ENCODE measurements around the gene CPLANE1. TPM values are rescaled to one million over a fixed set of nuclear protein-coding genes. Genes with fewer than 3 reads are reported as not detected.
"Not testable (repeated sequence)": the region's sequence is repeated elsewhere in the genome, so short reads cannot be mapped to it uniquely, and the experiment has no call there.

The CPLANE1 gene
- total RNA-seq, 2 experiments from 2014 or later, result 7.2 to 10.5 TPM

DNA sequence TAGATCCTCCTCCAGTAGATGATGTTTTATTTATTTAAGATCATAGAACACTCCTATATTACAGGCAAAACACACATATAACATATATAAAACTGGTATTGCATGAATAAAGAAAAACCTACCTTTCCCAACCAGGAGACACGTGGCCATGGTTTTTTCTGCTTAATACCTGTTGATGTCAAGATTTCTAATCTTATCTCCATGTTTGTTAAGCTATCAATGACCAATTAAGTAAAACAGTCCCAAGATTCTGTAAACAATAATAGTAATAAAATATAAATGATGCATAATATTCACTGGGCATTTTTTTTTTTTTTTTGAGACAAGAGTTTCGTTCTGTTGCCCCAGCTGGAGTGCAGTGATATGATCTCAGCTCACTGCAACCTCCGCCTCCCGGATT is 1.7 kb downstream of the CPLANE1 start:
- Mint-ChIP-seq H3K36me3 (ENCODE audit: low read depth) (peaks cover 4% of the 10 kb centered on the region), H3K4me1 (ENCODE audit: low read depth) (peaks cover 9% of the 10 kb centered on the region), H3K4me3 (peak overlapping the region; percentile 77), H3K27ac (no peak overlapping the region), H3K9me3 (ENCODE audit: insufficient read depth) (no peaks in the 10 kb centered on the region), H3K27me3 (ENCODE audit: low read depth) (no peaks in the 10 kb centered on the region)
- DNase-seq, result no peak
- ChIA-PET POLR2A (interaction anchor here (1.1 kb wide), 1 partner anchor 124 kb away, joined by 5 read pairs; the partner anchor contains the start of gene NUP155), CTCF (interaction anchor here (1.0 kb wide), 1 partner anchor 33 kb away, joined by 4 read pairs; no protein-coding TSS in a partner anchor)
- no peak for ATAC-seq

DNA sequence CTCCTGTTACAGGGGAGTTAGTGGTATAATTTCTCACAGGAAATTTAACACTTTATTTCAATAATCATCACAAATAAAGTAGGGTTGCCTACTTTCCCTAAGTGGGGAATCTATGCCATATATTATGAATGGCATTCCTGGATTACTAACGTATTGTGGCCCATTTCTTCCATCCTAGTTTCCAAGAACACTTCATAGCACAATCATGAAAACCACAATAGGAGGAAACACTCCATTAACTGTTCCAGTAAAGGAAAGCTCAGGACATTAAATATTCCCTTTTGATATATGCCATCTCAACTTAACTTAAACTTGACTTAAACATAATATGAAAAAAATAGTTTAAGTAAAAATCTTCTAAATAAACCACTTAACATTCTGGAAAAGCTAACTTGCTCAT is 2.1 kb downstream of the CPLANE1 start:
- H3K27ac Mint-ChIP-seq, result no peak overlapping the region
- ChIA-PET POLR2A (interaction anchor here (1.1 kb wide), 1 partner anchor 124 kb away, joined by 5 read pairs; the partner anchor contains the start of gene NUP155), CTCF (interaction anchor here (1.0 kb wide), 1 partner anchor 33 kb away, joined by 4 read pairs; no protein-coding TSS in a partner anchor)
- peaks cover 9% of the 10 kb centered on the region for H3K4me1 Mint-ChIP-seq (ENCODE audit: low read depth)
- no peak for ATAC-seq
- H3K27me3 Mint-ChIP-seq (ENCODE audit: low read depth), result no peaks in the 10 kb centered on the region
- H3K9me3 Mint-ChIP-seq (ENCODE audit: insufficient read depth), result no peaks in the 10 kb centered on the region
- peaks cover 4% of the 10 kb centered on the region for H3K36me3 Mint-ChIP-seq (ENCODE audit: low read depth)
- DNase-seq, result no peak
- H3K4me3 Mint-ChIP-seq, result peak overlapping the region; percentile 36

DNA sequence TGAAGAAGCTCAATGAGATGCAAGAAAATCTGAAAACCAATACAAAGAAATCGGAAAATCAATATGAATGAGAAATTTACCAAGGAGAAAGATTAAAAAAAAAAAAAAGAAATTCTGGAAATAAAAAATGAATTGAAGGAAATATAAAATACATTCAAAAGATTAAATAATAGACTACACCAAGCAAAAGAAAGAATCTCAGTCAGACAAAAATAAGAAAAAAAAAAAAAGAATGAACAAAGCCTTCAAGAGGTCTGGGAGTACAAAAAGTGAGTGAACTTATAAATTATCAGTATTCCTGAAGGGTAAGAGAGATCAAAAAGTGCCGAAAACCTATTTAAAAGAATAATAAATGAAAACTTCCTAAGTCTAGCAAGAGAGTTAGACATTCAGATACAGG is 14.9 kb downstream of the CPLANE1 start:
- DNase-seq (no peak), ATAC-seq (no peak)
- POLR2A ChIA-PET, result no interaction called here
- no peak overlapping the region for H3K4me3 Mint-ChIP-seq
- CTCF ChIA-PET, result no interaction called here
- H3K4me1 Mint-ChIP-seq (ENCODE audit: low read depth), result no peaks in the 10 kb centered on the region
- H3K27ac Mint-ChIP-seq, result no peak overlapping the region
- peaks cover 15% of the 10 kb centered on the region for H3K9me3 Mint-ChIP-seq (ENCODE audit: insufficient read depth)
- H3K27me3 Mint-ChIP-seq (ENCODE audit: low read depth), result no peaks in the 10 kb centered on the region
- peaks cover 46% of the 10 kb centered on the region for H3K36me3 Mint-ChIP-seq (ENCODE audit: low read depth)

DNA sequence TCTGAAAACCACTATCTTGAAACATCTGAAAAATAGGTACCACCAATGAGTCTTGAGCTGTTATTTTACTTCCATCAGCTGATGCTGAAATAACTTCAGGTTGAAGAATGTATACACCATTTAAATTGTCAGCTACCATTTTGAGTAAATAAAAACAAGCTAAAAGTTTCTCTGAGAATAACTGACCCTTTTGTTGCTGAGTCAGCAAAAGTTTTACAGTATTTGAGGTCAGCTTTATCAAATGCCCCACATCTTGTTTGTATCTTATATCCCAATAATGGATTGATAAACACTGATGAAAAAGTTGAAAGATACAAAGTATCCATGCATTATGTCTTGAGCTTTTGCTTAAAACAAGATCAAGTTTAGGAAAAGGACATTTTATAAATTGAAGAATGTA is 22.8 kb downstream of the CPLANE1 start:
- Mint-ChIP-seq H3K27ac (no peak overlapping the region), H3K36me3 (ENCODE audit: low read depth) (peaks cover 26% of the 10 kb centered on the region), H3K4me3 (no peak overlapping the region), H3K27me3 (ENCODE audit: low read depth) (no peaks in the 10 kb centered on the region), H3K4me1 (ENCODE audit: low read depth) (no peaks in the 10 kb centered on the region), H3K9me3 (ENCODE audit: insufficient read depth) (no peaks in the 10 kb centered on the region)
- ATAC-seq (no peak), DNase-seq (no peak)
- ChIA-PET CTCF (interaction anchor here (0.8 kb wide), 1 partner anchor 22 kb away, joined by 4 read pairs; no protein-coding TSS in a partner anchor), POLR2A (no interaction called here)

DNA sequence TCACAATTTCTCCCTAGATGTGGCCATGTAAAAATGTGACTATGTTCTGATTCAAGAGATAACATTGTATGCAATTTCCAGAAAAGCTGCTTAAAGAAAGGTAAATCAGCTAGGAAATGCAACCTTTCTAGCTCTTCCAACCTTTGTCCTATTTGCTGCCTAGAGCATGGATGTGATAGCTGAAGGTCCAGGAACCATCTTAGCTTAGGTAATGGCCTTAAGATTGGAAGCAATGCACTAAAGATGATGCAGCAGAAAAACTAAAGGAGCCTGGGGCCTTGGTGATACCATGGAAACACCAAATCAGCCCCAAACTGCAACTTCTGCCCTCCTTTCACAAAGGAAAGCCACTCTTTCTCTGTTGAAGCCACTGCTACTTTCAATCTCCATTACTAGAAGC is 27.0 kb downstream of the CPLANE1 start:
- ATAC-seq (no peak), DNase-seq (no peak)
- Mint-ChIP-seq H3K4me1 (ENCODE audit: low read depth) (no peaks in the 10 kb centered on the region), H3K27me3 (ENCODE audit: low read depth) (no peaks in the 10 kb centered on the region), H3K9me3 (ENCODE audit: insufficient read depth) (no peaks in the 10 kb centered on the region), H3K36me3 (ENCODE audit: low read depth) (peaks cover 32% of the 10 kb centered on the region), H3K4me3 (no peak overlapping the region), H3K27ac (no peak overlapping the region)
- POLR2A ChIA-PET, result no interaction called here
- CTCF ChIA-PET, result no interaction called here

DNA sequence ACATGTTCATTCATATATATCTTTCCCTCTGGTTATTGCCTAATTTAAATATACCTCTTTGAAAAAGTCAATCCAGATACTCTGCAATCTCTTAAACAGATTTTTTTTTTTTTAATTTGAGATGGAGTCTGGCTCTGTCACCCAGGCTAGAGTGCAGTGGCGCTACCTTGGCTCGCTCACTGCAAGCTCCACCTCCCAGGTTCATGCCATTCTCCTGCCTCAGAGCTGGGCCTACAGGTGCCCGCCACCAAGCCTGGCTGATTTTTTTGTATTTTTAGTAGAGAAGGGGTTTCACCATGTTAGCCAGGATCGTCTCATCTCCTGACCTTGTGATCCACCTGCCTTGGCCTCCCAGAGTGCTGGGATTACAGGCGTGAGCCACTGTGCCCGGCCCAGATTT is 28.8 kb downstream of the CPLANE1 start:
- CTCF ChIA-PET, result interaction anchor here (0.5 to 1.1 kb wide), 2 partner anchors 11 to 80 kb away, joined by 3 read pairs; no protein-coding TSS in a partner anchor
- POLR2A ChIA-PET; ATAC-seq; H3K4me1 Mint-ChIP-seq (ENCODE audit: low read depth); DNase-seq; H3K4me3 Mint-ChIP-seq; H3K27ac Mint-ChIP-seq; H3K27me3 Mint-ChIP-seq (ENCODE audit: low read depth); H3K9me3 Mint-ChIP-seq (ENCODE audit: insufficient read depth): not testable (repeated sequence)
- peaks cover 29% of the 10 kb centered on the region for H3K36me3 Mint-ChIP-seq (ENCODE audit: low read depth)

DNA sequence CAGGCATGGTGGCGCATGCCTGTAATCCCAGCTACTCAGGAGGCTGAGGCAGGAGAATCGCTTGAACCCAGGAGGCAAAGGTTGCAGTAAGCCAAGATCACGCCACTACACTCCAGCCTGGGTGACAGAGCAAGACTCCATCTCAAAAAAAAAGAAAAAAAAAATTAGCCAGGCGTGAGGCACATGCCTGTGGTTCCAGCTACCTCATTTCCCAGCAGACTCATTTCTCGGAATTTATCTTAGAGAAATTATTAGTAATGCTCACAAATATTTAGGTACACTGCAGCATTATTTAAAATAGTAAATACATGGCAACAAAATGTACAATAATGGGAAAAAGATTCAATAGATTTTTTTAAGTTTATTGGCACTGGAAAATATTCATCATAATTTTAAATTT is 29.8 kb downstream of the CPLANE1 start:
- POLR2A ChIA-PET; H3K4me1 Mint-ChIP-seq (ENCODE audit: low read depth); H3K27me3 Mint-ChIP-seq (ENCODE audit: low read depth); H3K27ac Mint-ChIP-seq; H3K4me3 Mint-ChIP-seq; H3K9me3 Mint-ChIP-seq (ENCODE audit: insufficient read depth); DNase-seq; ATAC-seq: not testable (repeated sequence)
- peaks cover 29% of the 10 kb centered on the region for H3K36me3 Mint-ChIP-seq (ENCODE audit: low read depth)
- CTCF ChIA-PET, result interaction anchor here (1.0 kb wide), 1 partner anchor 175 kb away, joined by 3 read pairs; no protein-coding TSS in a partner anchor

DNA sequence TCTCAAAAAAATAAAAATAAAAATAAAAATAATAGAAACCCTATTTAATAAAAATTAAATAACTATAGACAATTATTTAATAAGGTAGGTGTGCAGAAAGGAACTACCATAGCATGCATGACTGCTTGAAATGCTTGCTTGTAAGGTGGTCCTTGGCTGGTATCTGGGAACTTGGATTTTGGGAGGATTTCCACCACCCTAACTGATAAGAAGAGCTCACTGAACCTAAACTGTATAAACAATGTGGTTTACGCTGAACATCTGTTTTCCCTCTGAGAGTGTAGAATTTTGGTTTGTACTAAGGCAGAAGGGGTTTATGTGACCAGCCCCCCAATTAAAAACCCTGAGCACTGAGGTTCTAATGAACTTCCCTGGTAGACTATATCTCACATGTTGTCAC is 31.2 kb downstream of the CPLANE1 start:
- DNase-seq (no peak), ATAC-seq (no peak)
- Mint-ChIP-seq H3K9me3 (ENCODE audit: insufficient read depth) (no peaks in the 10 kb centered on the region), H3K36me3 (ENCODE audit: low read depth) (peaks cover 22% of the 10 kb centered on the region), H3K4me3 (no peak overlapping the region), H3K4me1 (ENCODE audit: low read depth) (peaks cover 10% of the 10 kb centered on the region), H3K27me3 (ENCODE audit: low read depth) (no peaks in the 10 kb centered on the region), H3K27ac (no peak overlapping the region)
- POLR2A ChIA-PET, result interaction anchor here (0.7 kb wide), 1 partner anchor 32 kb away, joined by 3 read pairs; no protein-coding TSS in a partner anchor
- CTCF ChIA-PET, result interaction anchor here (0.9 kb wide), 1 partner anchor 357 kb away, joined by 3 read pairs; no protein-coding TSS in a partner anchor

DNA sequence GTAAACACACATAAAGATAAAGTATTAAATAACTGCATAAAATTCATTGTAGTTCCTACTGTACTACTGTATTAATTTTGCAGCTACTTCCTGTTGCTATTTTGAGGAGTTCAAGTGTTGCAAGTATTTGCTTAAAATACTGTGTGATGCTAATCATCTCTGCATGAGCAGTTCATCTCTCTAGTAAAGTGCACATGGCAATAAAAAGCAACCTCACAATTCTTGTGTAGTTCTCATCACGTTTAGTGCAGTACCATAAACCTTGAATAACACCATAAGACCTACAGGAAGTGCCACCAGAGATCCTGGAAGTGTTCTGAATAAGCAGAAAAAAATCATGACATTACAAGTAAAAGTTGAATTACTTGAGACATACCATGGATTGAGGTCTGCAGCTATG is 34.6 kb downstream of the CPLANE1 start:
- ChIA-PET POLR2A (no interaction called here), CTCF (interaction anchor here (0.7 to 1.7 kb wide), 4 partner anchors 19 to 170 kb away, joined by 3 to 4 read pairs (median 4); no protein-coding TSS in a partner anchor)
- DNase-seq, result no peak
- no peaks in the 10 kb centered on the region for H3K9me3 Mint-ChIP-seq (ENCODE audit: insufficient read depth)
- peaks cover 10% of the 10 kb centered on the region for H3K4me1 Mint-ChIP-seq (ENCODE audit: low read depth)
- H3K27ac Mint-ChIP-seq, result peak overlapping the region; percentile 80
- no peak overlapping the region for H3K4me3 Mint-ChIP-seq
- peaks cover 20% of the 10 kb centered on the region for H3K36me3 Mint-ChIP-seq (ENCODE audit: low read depth)
- peak; percentile 39 for ATAC-seq
- no peaks in the 10 kb centered on the region for H3K27me3 Mint-ChIP-seq (ENCODE audit: low read depth)

DNA sequence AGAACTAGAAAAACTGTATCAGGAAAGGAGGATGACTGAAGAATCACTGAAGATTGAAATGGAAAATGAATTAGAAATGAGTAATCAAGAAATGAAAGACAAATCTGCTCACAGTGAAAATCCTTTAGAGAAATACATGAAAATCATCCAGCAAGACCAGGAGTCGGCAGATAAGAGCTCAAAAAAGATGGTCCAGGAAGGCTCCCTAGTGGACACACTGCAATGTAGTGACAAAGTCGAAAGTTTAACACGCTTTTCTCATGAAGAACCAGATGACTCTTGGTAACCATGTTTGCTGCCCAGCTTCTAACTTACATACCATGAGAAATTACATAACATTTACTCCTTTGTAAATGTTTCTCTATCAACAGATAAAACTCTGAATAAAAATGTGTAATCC is 37.1 kb downstream of the CPLANE1 start:
- peaks cover 13% of the 10 kb centered on the region for H3K4me1 Mint-ChIP-seq (ENCODE audit: low read depth)
- DNase-seq, result no peak

DNA sequence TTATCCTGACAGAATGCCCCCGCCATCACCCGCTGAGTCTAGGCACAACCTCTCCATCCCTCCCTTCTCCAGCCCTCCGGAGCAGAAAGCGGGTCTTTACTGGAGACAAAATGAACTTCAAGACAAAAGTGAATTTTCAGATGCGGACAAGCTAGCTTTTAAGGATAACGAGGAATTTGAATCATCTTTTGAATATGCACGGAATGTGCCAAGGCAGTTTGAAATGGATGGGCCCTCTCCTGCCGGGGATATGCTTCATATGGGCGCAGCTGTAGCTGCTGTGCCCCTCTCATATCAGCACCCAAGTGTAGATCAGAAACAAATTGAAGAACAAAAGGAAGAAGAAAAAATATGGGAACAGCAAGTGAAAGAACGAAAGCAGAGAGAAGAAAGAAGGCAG is 37.5 kb downstream of the CPLANE1 start:
- no peak for ATAC-seq
- H3K4me1 Mint-ChIP-seq (ENCODE audit: low read depth), result peaks cover 13% of the 10 kb centered on the region
- ChIA-PET CTCF (interaction anchor here (1.0 to 1.5 kb wide), 2 partner anchors 11 to 168 kb away, joined by 3 to 4 read pairs; no protein-coding TSS in a partner anchor), POLR2A (no interaction called here)
- no peak overlapping the region for H3K27ac Mint-ChIP-seq
- H3K9me3 Mint-ChIP-seq (ENCODE audit: insufficient read depth), result no peaks in the 10 kb centered on the region
- no peaks in the 10 kb centered on the region for H3K27me3 Mint-ChIP-seq (ENCODE audit: low read depth)
- no peak overlapping the region for H3K4me3 Mint-ChIP-seq
- no peak for DNase-seq
- peaks cover 18% of the 10 kb centered on the region for H3K36me3 Mint-ChIP-seq (ENCODE audit: low read depth)

More for the DNA sequence above, 37.1 kb downstream of the CPLANE1 start:
- Mint-ChIP-seq H3K4me3 (no peak overlapping the region), H3K36me3 (ENCODE audit: low read depth) (peaks cover 18% of the 10 kb centered on the region), H3K9me3 (ENCODE audit: insufficient read depth) (no peaks in the 10 kb centered on the region), H3K27ac (no peak overlapping the region), H3K27me3 (ENCODE audit: low read depth) (no peaks in the 10 kb centered on the region)
- POLR2A ChIA-PET, result no interaction called here
- CTCF ChIA-PET, result interaction anchor here (1.0 to 1.5 kb wide), 3 partner anchors 11 to 168 kb away, joined by 3 to 4 read pairs (median 3); no protein-coding TSS in a partner anchor
- no peak for ATAC-seq

DNA sequence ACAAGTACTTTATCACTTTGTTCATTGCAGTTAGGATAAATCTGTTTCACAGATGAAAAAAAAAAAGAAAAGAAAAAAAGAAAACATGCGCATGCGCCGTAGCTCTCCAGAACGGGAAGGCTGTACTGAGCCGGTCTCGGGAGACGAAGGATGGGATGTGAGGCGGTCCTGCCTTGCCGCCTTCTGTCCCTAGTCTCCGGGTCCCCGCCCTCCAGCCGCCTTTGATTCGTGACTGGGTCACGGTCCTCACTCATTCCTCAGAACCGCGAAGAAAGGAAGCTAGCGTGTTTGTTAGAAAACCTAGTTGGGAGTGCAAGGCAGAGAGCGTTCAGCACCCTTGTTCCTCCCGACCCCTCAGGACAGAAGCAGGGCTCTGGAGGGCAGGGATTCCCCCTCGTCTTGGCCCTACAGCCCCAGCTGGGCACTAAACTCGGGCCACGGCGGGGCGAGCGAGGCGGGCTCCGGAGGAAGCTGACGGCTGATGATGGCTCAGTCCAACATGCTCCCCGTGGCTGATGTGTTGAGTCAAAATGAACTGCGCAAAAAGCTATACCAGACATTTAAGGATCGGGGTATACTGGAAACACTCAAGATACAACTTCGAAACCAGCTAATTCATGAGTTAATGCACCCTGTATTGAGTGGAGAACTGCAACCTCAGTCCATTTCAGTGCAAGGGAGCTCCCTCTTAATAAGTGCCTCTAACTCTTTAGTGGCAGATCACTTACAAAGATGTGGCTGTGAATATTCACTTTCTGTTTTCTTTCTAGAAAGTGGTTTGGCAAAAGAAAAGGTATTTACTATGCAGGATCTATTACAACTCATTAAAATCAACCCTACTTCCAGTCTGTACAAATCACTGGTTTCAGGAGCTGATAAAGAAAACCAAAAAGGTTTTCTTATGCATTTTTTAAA is 40.0 kb downstream of the CPLANE1 start:
- H3K9me3 Mint-ChIP-seq (ENCODE audit: insufficient read depth), result no peaks in the 10 kb centered on the region
- H3K4me3 Mint-ChIP-seq, result peak overlapping the region; percentile 72
- ChIA-PET CTCF (interaction anchor here (0.7 to 1.7 kb wide), 3 partner anchors 10 to 204 kb away, joined by 3 to 6 read pairs (median 3); no protein-coding TSS in a partner anchor), POLR2A (interaction anchor here (0.6 to 1.4 kb wide), 3 partner anchors 11 to 1423 kb away, joined by 3 to 5 read pairs (median 3); partner anchors contain the start of gene CPLANE1)
- ATAC-seq, result peak; percentile 70
- no peak for DNase-seq
- H3K36me3 Mint-ChIP-seq (ENCODE audit: low read depth), result peaks cover 22% of the 10 kb centered on the region
- H3K27me3 Mint-ChIP-seq (ENCODE audit: low read depth), result no peaks in the 10 kb centered on the region
- H3K27ac Mint-ChIP-seq, result peak overlapping the region; percentile 35
- peaks cover 4% of the 10 kb centered on the region for H3K4me1 Mint-ChIP-seq (ENCODE audit: low read depth)

Data from activated CD8-positive, alpha-beta T cell treated with anti-CD3 and anti-CD28 coated beads, Interleukin-2, amount 10 ng/mL, durations not matched to agents 7 days and 5 days (primary cell).